ENCODE data around the gene NCOR2. TPM values are rescaled to one million over a fixed set of nuclear protein-coding genes. Genes with fewer than 3 reads are reported as not detected.
A peak's percentile ranks its signal among the peaks of the same experiment; 100 is the strongest.

The NCOR2 gene
- total and polyA plus RNA-seq, 2 of the 4 experiments (the other 2 are of a cell fraction) = 12.9 to 40.8 TPM

DNA sequence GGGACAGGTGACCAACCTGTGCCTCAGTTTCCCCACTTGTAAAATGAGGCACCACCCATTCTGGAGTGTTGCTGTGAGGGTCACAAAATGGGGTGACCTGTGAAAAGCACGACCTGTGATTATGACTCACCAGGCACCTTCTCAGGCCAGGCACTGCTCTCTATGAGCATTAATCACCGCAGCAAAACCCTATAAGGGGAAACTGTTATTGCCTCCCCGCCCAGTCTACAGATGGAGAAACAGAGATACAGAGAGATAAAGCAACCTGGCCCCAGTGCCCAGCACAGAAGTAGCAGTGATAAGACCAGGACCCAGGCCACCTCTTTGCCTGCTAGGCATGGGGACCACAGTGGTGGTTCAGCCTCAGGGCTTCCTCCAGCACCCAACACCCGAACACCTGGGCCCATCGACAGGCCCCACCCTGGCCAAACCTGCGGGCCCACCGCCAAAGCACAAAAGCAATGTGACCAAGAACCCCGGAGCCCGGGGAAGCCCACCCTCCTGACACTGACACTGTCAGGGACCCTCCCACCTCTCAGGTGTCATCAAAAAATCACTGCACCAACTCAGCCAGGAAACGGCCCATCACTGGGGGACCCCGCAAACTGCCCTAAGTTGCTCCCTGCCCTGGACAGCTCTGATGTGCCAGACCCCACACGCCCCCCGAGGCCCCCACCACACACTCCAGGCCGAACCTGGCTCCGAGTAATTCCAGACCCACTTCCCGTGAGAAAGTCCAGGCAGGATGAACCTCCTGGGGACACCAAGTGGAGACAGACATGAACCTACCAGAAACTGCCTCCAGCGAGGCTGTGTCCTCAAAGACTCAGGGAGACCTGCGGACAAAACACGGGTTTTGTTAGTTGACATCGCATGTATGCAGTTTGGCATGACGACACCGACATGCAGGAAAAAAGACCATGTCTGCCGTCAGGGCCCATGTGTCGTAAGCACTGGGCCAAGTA lies 32.4 kb downstream of the NCOR2 start:
- no peak overlapping the region for H2AFZ ChIP-seq (replicated peaks; ENCODE audit: low read length, poor library complexity)

More for the DNA sequence above, 32.4 kb downstream of the NCOR2 start:
- Histone ChIP-seq H3K36me3 (ENCODE audit: control insufficient read depth, insufficient read depth, low read length) (peaks cover 8% of the 10 kb centered on the region), H3K4ac (ENCODE audit: low read depth, low read length) (no peak overlapping the region), H3K14ac (replicated peaks; ENCODE audit: low read depth, low read length) (no peak overlapping the region), H3K9me1 (ENCODE audit: insufficient read depth, low read length) (peaks cover 39% of the 10 kb centered on the region), H3K9me3 (ENCODE audit: control insufficient read depth, insufficient read depth, low read length) (0 out of 2 replicates have a peak, but pooled peaks cover 2% of the 10 kb centered on the region), H3K4me3 (ENCODE audit: insufficient read depth, low read depth, low read length) (no peak overlapping the region), H4K20me1 (ENCODE audit: insufficient read depth, low read length) (peaks cover 98% of the 10 kb centered on the region), H4K8ac (ENCODE audit: low read depth in 2 of 2, low read length in 2 of 2) (no peak overlapping the region), H2BK20ac (ENCODE audit: low read depth, low read length) (no peak overlapping the region), H2AK5ac (ENCODE audit: low read depth, low read length) (0 out of 2 replicates have a peak overlapping the region, but pooled peaks have one; percentile 3), H3K56ac (ENCODE audit: extremely low read depth, insufficient read depth, low read length) (no peak overlapping the region), H3K4me2 (ENCODE audit: low read depth, low read length) (no peak overlapping the region), H2BK15ac (ENCODE audit: low read depth, low read length) (no peak overlapping the region), H2BK120ac (ENCODE audit: low read depth, low read length) (no peak overlapping the region), H3K27ac (ENCODE audit: insufficient read depth, low read length) (no peak overlapping the region), H2BK5ac (ENCODE audit: low read depth, low read length, poor library complexity, severe bottlenecking) (no peak overlapping the region), H3K27me3 (ENCODE audit: control insufficient read depth, insufficient read depth, low read length) (no peaks in the 10 kb centered on the region), H4K5ac (ENCODE audit: low read depth, low read length) (no peak overlapping the region), H3K18ac (ENCODE audit: low read depth, low read length) (no peak overlapping the region), H3K9ac (ENCODE audit: low read depth, low read length) (no peak overlapping the region), H4K91ac (ENCODE audit: insufficient read depth, low read depth, low read length) (no peak overlapping the region), H3K79me1 (ENCODE audit: low read depth in 1 of 2, low read length in 2 of 2) (peaks cover 38 to 86% of the 10 kb centered on the region in 2 experiments), H2AK9ac (replicated peaks; ENCODE audit: low read depth, low read length, poor library complexity) (peak overlapping the region; percentile 3), H3K4me1 (ENCODE audit: control insufficient read depth, insufficient read depth, low read length) (peaks cover 33% of the 10 kb centered on the region), H3K23ac (ENCODE audit: low read depth, low read length) (no peak overlapping the region)
- TF ChIP-seq MAZ (IDR thresholded peaks at IDR 0.05; ENCODE audit: borderline replicate concordance, low read depth, low read length) = no peak
- no peak for TF ChIP-seq RCOR1 (IDR thresholded peaks at IDR 0.05; ENCODE audit: insufficient replicate concordance, low read length)
- no peak for TF ChIP-seq FOS (IDR thresholded peaks at IDR 0.05; ENCODE audit: low read depth, low read length)
- no peak for TF ChIP-seq RFX5 (IDR thresholded peaks at IDR 0.05; ENCODE audit: low read depth, low read length)
- TF ChIP-seq CHD1 (IDR thresholded peaks at IDR 0.05; ENCODE audit: low read depth, low read length) = no peak
- no peak for TF ChIP-seq RAD21 (IDR thresholded peaks at IDR 0.05; ENCODE audit: low read length)
- TF ChIP-seq, protein P1, sequence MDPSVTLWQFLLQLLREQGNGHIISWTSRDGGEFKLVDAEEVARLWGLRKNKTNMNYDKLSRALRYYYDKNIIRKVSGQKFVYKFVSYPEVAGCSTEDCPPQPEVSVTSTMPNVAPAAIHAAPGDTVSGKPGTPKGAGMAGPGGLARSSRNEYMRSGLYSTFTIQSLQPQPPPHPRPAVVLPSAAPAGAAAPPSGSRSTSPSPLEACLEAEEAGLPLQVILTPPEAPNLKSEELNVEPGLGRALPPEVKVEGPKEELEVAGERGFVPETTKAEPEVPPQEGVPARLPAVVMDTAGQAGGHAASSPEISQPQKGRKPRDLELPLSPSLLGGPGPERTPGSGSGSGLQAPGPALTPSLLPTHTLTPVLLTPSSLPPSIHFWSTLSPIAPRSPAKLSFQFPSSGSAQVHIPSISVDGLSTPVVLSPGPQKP (IDR thresholded peaks at IDR 0.05; ENCODE audit: borderline replicate concordance, low read depth, low read length) = no peak
- TF ChIP-seq, protein P2, sequence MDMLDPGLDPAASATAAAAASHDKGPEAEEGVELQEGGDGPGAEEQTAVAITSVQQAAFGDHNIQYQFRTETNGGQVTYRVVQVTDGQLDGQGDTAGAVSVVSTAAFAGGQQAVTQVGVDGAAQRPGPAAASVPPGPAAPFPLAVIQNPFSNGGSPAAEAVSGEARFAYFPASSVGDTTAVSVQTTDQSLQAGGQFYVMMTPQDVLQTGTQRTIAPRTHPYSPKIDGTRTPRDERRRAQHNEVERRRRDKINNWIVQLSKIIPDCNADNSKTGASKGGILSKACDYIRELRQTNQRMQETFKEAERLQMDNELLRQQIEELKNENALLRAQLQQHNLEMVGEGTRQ (IDR thresholded peaks at IDR 0.05; ENCODE audit: low read depth, low read length) = no peak
- no peak for TF ChIP-seq MXI1 (IDR thresholded peaks at IDR 0.05; ENCODE audit: borderline replicate concordance, low read depth, low read length)
- TF ChIP-seq NFE2L2 (IDR thresholded peaks at IDR 0.05; ENCODE audit: low read depth, low read length) = no peak
- TF ChIP-seq, protein P3, sequence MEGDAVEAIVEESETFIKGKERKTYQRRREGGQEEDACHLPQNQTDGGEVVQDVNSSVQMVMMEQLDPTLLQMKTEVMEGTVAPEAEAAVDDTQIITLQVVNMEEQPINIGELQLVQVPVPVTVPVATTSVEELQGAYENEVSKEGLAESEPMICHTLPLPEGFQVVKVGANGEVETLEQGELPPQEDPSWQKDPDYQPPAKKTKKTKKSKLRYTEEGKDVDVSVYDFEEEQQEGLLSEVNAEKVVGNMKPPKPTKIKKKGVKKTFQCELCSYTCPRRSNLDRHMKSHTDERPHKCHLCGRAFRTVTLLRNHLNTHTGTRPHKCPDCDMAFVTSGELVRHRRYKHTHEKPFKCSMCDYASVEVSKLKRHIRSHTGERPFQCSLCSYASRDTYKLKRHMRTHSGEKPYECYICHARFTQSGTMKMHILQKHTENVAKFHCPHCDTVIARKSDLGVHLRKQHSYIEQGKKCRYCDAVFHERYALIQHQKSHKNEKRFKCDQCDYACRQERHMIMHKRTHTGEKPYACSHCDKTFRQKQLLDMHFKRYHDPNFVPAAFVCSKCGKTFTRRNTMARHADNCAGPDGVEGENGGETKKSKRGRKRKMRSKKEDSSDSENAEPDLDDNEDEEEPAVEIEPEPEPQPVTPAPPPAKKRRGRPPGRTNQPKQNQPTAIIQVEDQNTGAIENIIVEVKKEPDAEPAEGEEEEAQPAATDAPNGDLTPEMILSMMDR (conservative IDR thresholded peaks at IDR 0.05; ENCODE audit: low read depth, low read length) = no peak
- TF ChIP-seq MAFK (IDR thresholded peaks at IDR 0.05; ENCODE audit: low read depth, low read length) = no peak
- ATAC-seq (ENCODE audit: low read depth) (no peak), DNase-seq (no peak)
- 86% methylated on average over 16 of the region's 24 CpGs; no CpG with 5 or more reads in 1 of the 2 experiments for WGBS, 2 experiments (ENCODE audit: extremely low coverage in 2 of 2, insufficient read length in 1 of 2)
- dilution Hi-C loops (cut with HindIII; ENCODE audit: low sequenced_read_pairs, unreplicated experiment) = no loop called here
- CTCF ChIA-PET = no interaction called here
- POLR2A ChIA-PET (ENCODE audit: unreplicated experiment) = no interaction called here
- in situ Hi-C loops (cut with MboI; ENCODE audit: low sequenced_read_pairs) = no loop called here
- BruUV-seq (replicated peaks) = no TSS peak
- intact Hi-C loops (cut with micrococcal nuclease) = no loop called here

Measured in IMR-90 (cell line).